ENCODE data around the gene OTOP3. TPM values are rescaled to one million over a fixed set of nuclear protein-coding genes. Genes with fewer than 3 reads are reported as not detected.
A peak's percentile ranks its signal among the peaks of the same experiment; 100 is the strongest.
"Not testable (repeated sequence)": the region's sequence is repeated elsewhere in the genome, so short reads cannot be mapped to it uniquely, and the experiment has no call there.

The OTOP3 gene
- total RNA-seq, 2 donors from 2014 or later = not detected

- no peak overlapping the region for H3K27ac ChIP-seq
- no peaks in the 10 kb centered on the region for H3K27me3 ChIP-seq
- no peak overlapping the region for H3K4me3 ChIP-seq
- H3K9me3 ChIP-seq = no peaks in the 10 kb centered on the region
- no peak for TF ChIP-seq CTCF (IDR thresholded peaks at IDR 0.05)
- DNase-seq (ENCODE audit: low spot score) = no peak
- no peaks in the 10 kb centered on the region for H3K36me3 ChIP-seq
- no peaks in the 10 kb centered on the region for H3K4me1 ChIP-seq
Measured at GRCh38 chr17:74963656-74964055, 28.0 kb downstream of the OTOP3 start.

- no peak overlapping the region for H3K27ac ChIP-seq
- H3K36me3 ChIP-seq = no peaks in the 10 kb centered on the region
- H3K4me1 ChIP-seq = no peaks in the 10 kb centered on the region
- no peak for DNase-seq (ENCODE audit: low spot score)
- TF ChIP-seq CTCF (IDR thresholded peaks at IDR 0.05) = no peak
- no peaks in the 10 kb centered on the region for H3K27me3 ChIP-seq
- no peaks in the 10 kb centered on the region for H3K9me3 ChIP-seq
- no peak overlapping the region for H3K4me3 ChIP-seq
Measured at GRCh38 chr17:74964246-74964761, 28.6 kb downstream of the OTOP3 start.

GRCh38 chr17:74964988-74965622 lies 29.4 kb downstream of the OTOP3 start:
- Histone ChIP-seq H3K27ac (no peak overlapping the region), H3K9me3 (no peaks in the 10 kb centered on the region), H3K27me3 (no peaks in the 10 kb centered on the region), H3K4me1 (no peaks in the 10 kb centered on the region), H3K4me3 (no peak overlapping the region), H3K36me3 (no peaks in the 10 kb centered on the region)
- no peak for DNase-seq (ENCODE audit: low spot score)
- no peak for TF ChIP-seq CTCF (IDR thresholded peaks at IDR 0.05)

- no peak overlapping the region for H3K4me3 ChIP-seq
- H3K27ac ChIP-seq = no peak overlapping the region
- no peaks in the 10 kb centered on the region for H3K36me3 ChIP-seq
- no peak for TF ChIP-seq CTCF (IDR thresholded peaks at IDR 0.05)
- H3K27me3 ChIP-seq = no peaks in the 10 kb centered on the region
- H3K4me1 ChIP-seq = peaks cover 0 to 18% of the 10 kb centered on the region in 2 donors
- no peaks in the 10 kb centered on the region for H3K9me3 ChIP-seq
- DNase-seq (ENCODE audit: low spot score) = no peak
Measured at GRCh38 chr17:74968361-74968780, 32.7 kb downstream of the OTOP3 start.

GRCh38 chr17:74969501-74969900 lies 33.8 kb downstream of the OTOP3 start:
- H3K27me3 ChIP-seq; H3K36me3 ChIP-seq; DNase-seq (ENCODE audit: low spot score); H3K4me3 ChIP-seq; H3K9me3 ChIP-seq; H3K27ac ChIP-seq: not testable (repeated sequence)
- peaks cover 0 to 18% of the 10 kb centered on the region in 2 donors for H3K4me1 ChIP-seq

- TF ChIP-seq CTCF (IDR thresholded peaks at IDR 0.05) = no peak
Measured at GRCh38 chr17:74970395-74970794, 34.7 kb downstream of the OTOP3 start.

More at GRCh38 chr17:74970395-74970794, 34.7 kb downstream of the OTOP3 start:
- H3K4me1 ChIP-seq = peaks cover 0 to 18% of the 10 kb centered on the region in 2 donors
- H3K9me3 ChIP-seq = no peaks in the 10 kb centered on the region
- H3K27ac ChIP-seq = peak overlapping the region in 1 of 2 donors; percentile 40
- no peaks in the 10 kb centered on the region for H3K36me3 ChIP-seq
- H3K4me3 ChIP-seq = no peak overlapping the region
- no peaks in the 10 kb centered on the region for H3K27me3 ChIP-seq
- no peak for DNase-seq (ENCODE audit: low spot score)
